ENCODE data around the gene CAT.

- TF ChIP-seq CTCF (IDR thresholded peaks at IDR 0.05; ENCODE audit: low read depth, low read length, poor library complexity, severe bottlenecking) (no peak), EZH2phosphoT487 (IDR thresholded peaks at IDR 0.05; ENCODE audit: borderline replicate concordance, low read length) (no peak)
Observed at GRCh38 chr11:34411111-34411510, 27.6 kb upstream of the CAT start.
